DOHH2 (cell line): ENCODE results near the gene EPHB1.
"Not testable (repeated sequence)": the region's sequence is repeated elsewhere in the genome, so short reads cannot be mapped to it uniquely, and the experiment has no call there.

Experiments
- H3F3A ChIP-seq: fragments of 200-600 bp; sonication (generic), shearing (Covaris generic); 2 replicates; pipeline ENCODE4 v1.6.0; 2016; ENCODE audit warnings: antibody characterized with exemption, mild to moderate bottlenecking; ENCODE audit not compliant: control insufficient read depth, insufficient read depth
- H3K27ac ChIP-seq: fragments of 200-600 bp; sonication (generic); 2 replicates; pipeline ENCODE4 v1.5.1; 2014; ENCODE audit warnings: low read depth, mild to moderate bottlenecking, low read length, moderate library complexity
- H3K27me3 ChIP-seq: fragments of 200-600 bp; sonication (generic); 2 replicates; pipeline ENCODE4 v1.6.1; 2014; ENCODE audit warnings: mild to moderate bottlenecking, low read length, mixed read lengths; ENCODE audit not compliant: control insufficient read depth
- H3K36me3 ChIP-seq: fragments of 200-600 bp; sonication (generic); 2 replicates; pipeline ENCODE4 v1.6.1; 2014; ENCODE audit warnings: mild to moderate bottlenecking, low read length, moderate library complexity, mixed read lengths; ENCODE audit not compliant: control insufficient read depth
- H3K4me1 ChIP-seq: fragments of 200-600 bp; sonication (generic); 2 replicates; pipeline ENCODE4 v1.6.1; 2014; ENCODE audit warnings: mild to moderate bottlenecking, low read length, mixed read lengths; ENCODE audit not compliant: control insufficient read depth
- H3K4me2 ChIP-seq: fragments of 200-600 bp; sonication (generic); 2 replicates; pipeline ENCODE4 v1.6.0; 2014; ENCODE audit warnings: mild to moderate bottlenecking, low read length, moderate library complexity
- H3K4me3 ChIP-seq: fragments of 200-600 bp; sonication (generic); 2 replicates; pipeline ENCODE4 v1.5.1; 2014; ENCODE audit warnings: mild to moderate bottlenecking, low read length, mixed read lengths
- H3K79me2 ChIP-seq: fragments of 200-600 bp; sonication (generic); 2 replicates; pipeline ENCODE4 v1.6.1; 2014; ENCODE audit warnings: mild to moderate bottlenecking, low read length, mixed read lengths; ENCODE audit not compliant: control insufficient read depth
- H3K9me2 ChIP-seq: fragments of 200-600 bp; sonication (generic); replicated peaks from 2 replicates; pipeline ENCODE4 v1.6.1; 2014; ENCODE audit warnings: mild to moderate bottlenecking, low read length, mixed read lengths; ENCODE audit not compliant: control insufficient read depth
- H3K9me3 ChIP-seq: fragments of 200-600 bp; sonication (generic); 2 replicates; pipeline ENCODE4 v1.6.1; 2014; ENCODE audit warnings: antibody characterized with exemption, low read length, mixed read lengths; ENCODE audit not compliant: control insufficient read depth, insufficient read depth
- H4K20me1 ChIP-seq: fragments of 200-600 bp; sonication (generic); 2 replicates; pipeline ENCODE4 v1.6.0; 2014; ENCODE audit warnings: low read depth, mild to moderate bottlenecking, antibody characterized with exemption, low read length, moderate library complexity; ENCODE audit not compliant: control insufficient read depth, insufficient read depth
- CTCF ChIP-seq: fragments of 200-600 bp; sonication (generic); IDR thresholded peaks from one replicate; pipeline ENCODE4 v1.5.1; 2014; ENCODE audit warnings: antibody characterized with exemption, mild to moderate bottlenecking, low read depth, low read length; ENCODE audit not compliant: poor library complexity, severe bottlenecking
- EZH2phosphoT487 ChIP-seq: fragments of 200-600 bp; sonication (generic); IDR thresholded peaks from 2 replicates; pipeline ENCODE4 v1.6.1; 2017; ENCODE audit warnings: borderline replicate concordance, mild to moderate bottlenecking, antibody characterized with exemption, low read length, moderate library complexity, mixed read lengths

EPHB1 gene

GRCh38 chr3:134993011-134993410 lies 198.0 kb downstream of the EPHB1 start:
- Histone ChIP-seq H3K36me3 (no peaks in the 10 kb centered on the region), H3K4me1 (no peaks in the 10 kb centered on the region), H3K27ac (no peak overlapping the region), H3K27me3 (no peaks in the 10 kb centered on the region), H4K20me1 (no peaks in the 10 kb centered on the region), H3K4me3 (no peak overlapping the region), H3K9me3 (no peaks in the 10 kb centered on the region), H3K4me2 (no peak overlapping the region), H3K9me2 (no peaks in the 10 kb centered on the region), H3K79me2 (no peaks in the 10 kb centered on the region), H3F3A (no peaks in the 10 kb centered on the region)
- TF ChIP-seq CTCF (no peak), EZH2phosphoT487 (no peak)

GRCh38 chr3:134998158-134998557 lies 203.1 kb downstream of the EPHB1 start:
- Histone ChIP-seq H3K79me2 (no peaks in the 10 kb centered on the region), H4K20me1 (no peaks in the 10 kb centered on the region), H3K36me3 (no peaks in the 10 kb centered on the region), H3F3A (no peaks in the 10 kb centered on the region), H3K9me3 (no peaks in the 10 kb centered on the region), H3K4me2 (no peak overlapping the region), H3K4me3 (no peak overlapping the region), H3K27me3 (no peaks in the 10 kb centered on the region), H3K27ac (no peak overlapping the region), H3K9me2 (no peaks in the 10 kb centered on the region), H3K4me1 (no peaks in the 10 kb centered on the region)
- TF ChIP-seq EZH2phosphoT487 (no peak), CTCF (no peak)

GRCh38 chr3:134998855-134999254 lies 203.8 kb downstream of the EPHB1 start:
- no peak for TF ChIP-seq CTCF
- Histone ChIP-seq H3K27me3 (no peaks in the 10 kb centered on the region), H3K4me1 (no peaks in the 10 kb centered on the region), H3F3A (no peaks in the 10 kb centered on the region), H3K36me3 (no peaks in the 10 kb centered on the region), H4K20me1 (no peaks in the 10 kb centered on the region), H3K4me3 (no peak overlapping the region), H3K4me2 (no peak overlapping the region), H3K9me3 (no peaks in the 10 kb centered on the region), H3K79me2 (no peaks in the 10 kb centered on the region), H3K9me2 (no peaks in the 10 kb centered on the region), H3K27ac (no peak overlapping the region)

GRCh38 chr3:135000465-135000864 lies 205.4 kb downstream of the EPHB1 start:
- H3F3A ChIP-seq: no peaks in the 10 kb centered on the region
- TF ChIP-seq CTCF (no peak), EZH2phosphoT487 (no peak)

GRCh38 chr3:135005616-135006015 lies 210.6 kb downstream of the EPHB1 start:
- not testable (repeated sequence) for H3K36me3 ChIP-seq, H3K9me2 ChIP-seq, H3K27ac ChIP-seq, H3K4me2 ChIP-seq, H3K4me3 ChIP-seq, H3K4me1 ChIP-seq, H4K20me1 ChIP-seq, H3K79me2 ChIP-seq, H3K9me3 ChIP-seq, H3F3A ChIP-seq, H3K27me3 ChIP-seq

More at GRCh38 chr3:135000465-135000864, 205.4 kb downstream of the EPHB1 start:
- Histone ChIP-seq H3K27ac (no peak overlapping the region), H3K36me3 (no peaks in the 10 kb centered on the region), H3K9me3 (no peaks in the 10 kb centered on the region), H3K4me2 (no peak overlapping the region), H4K20me1 (no peaks in the 10 kb centered on the region), H3K27me3 (no peaks in the 10 kb centered on the region), H3K9me2 (no peaks in the 10 kb centered on the region), H3K4me1 (no peaks in the 10 kb centered on the region), H3K4me3 (no peak overlapping the region), H3K79me2 (no peaks in the 10 kb centered on the region)
